HTR-8/SVneo (cell line): ENCODE results near the gene SRGAP1.
A peak's percentile ranks its signal among the peaks of the same experiment; 100 is the strongest.
"Not testable (repeated sequence)": the region's sequence is repeated elsewhere in the genome, so short reads cannot be mapped to it uniquely, and the experiment has no call there.

Experiments used
- DNase-seq: peaks from one replicate; pipeline ENCODE4 v3.0.0; 2011; ENCODE audit warnings: low spot score, mixed read lengths; ENCODE audit not compliant: insufficient read length
- FAIRE-seq: peaks from 2 replicates; lab custom pipeline; 2011; peaks lifted over from hg19 to GRCh38; lab: Jason Lieb, UNC

Gene SRGAP1

GRCh38 chr12:63863658-63864453 lies 19.4 kb downstream of the SRGAP1 start:
- FAIRE-seq (no peak), DNase-seq (no peak)

DNA sequence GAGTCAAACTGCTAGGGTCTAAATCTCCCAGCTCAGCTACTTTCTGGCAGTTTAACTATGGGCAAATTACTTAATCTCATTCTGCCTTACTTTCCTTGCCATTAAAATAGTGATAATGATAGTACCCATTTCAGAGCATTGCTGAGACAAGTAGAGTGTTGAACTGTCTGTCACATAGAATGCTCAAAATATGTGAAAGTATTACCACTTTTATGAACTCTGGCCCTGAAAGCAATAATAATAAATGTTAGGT lies 19.9 kb downstream of the SRGAP1 start:
- no peak for DNase-seq
- FAIRE-seq = no peak

- no peak for FAIRE-seq
- no peak for DNase-seq
Measured at GRCh38 chr12:63865448-63865847, 20.9 kb downstream of the SRGAP1 start.

DNA sequence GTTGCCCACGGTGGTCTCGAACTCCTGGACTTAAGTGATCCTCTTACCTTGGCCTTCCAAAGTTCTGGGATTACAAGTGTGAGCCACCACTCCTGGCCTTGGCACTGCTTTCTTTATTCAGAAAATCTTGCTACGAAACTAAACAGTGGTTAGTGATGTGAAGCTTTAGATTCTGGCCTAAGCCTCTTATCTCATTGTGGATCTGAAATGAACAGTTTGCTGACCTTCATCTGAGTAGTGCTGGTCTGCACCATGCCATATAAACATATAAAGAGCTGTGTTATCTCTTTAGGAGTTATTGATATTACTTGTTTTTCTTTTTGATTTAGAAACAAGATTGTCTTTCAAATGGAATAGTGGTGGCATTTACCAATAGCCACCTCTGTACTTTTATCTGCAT lies 22.6 kb downstream of the SRGAP1 start:
- FAIRE-seq = no peak
- no peak for DNase-seq

DNA sequence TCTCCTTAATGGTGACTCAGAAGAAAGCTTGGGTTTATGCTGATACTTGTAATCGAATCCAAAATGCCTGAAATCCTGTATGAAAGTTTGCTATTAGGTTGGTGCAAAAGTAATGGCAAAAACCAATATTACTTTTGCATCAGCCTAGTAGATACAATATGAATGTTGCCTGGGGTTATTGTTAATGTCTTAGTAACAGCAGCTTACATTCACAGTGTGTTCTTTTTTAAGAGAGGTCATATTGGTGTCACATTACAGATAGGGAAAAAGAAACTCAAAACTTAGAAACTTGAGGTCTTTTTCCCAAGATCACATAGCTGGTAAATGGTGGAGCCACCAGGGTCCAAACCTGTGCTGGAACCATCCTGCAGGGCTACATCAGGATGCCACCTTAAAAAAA lies 25.2 kb downstream of the SRGAP1 start:
- no peak for FAIRE-seq
- DNase-seq = no peak

DNA sequence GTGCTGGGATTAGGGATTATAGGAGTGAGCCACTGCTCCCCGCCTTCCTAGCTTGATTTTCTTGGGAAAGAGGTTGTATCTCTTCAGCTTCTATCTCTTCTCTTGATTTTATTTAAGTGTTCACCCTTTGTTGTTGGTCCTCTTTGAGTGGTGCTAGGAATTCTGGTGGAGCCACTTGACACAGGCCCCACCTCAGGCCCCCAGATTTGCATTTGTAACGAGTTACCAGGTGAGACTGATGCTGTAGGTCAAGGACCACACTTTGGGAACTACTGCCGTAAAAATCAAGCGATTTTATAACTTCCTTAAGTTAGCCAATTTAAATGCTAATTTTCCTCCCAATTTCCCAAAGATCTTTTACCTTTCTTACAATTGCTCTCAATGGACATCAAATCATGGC lies 26.3 kb downstream of the SRGAP1 start:
- DNase-seq (no peak), FAIRE-seq (no peak)

DNA sequence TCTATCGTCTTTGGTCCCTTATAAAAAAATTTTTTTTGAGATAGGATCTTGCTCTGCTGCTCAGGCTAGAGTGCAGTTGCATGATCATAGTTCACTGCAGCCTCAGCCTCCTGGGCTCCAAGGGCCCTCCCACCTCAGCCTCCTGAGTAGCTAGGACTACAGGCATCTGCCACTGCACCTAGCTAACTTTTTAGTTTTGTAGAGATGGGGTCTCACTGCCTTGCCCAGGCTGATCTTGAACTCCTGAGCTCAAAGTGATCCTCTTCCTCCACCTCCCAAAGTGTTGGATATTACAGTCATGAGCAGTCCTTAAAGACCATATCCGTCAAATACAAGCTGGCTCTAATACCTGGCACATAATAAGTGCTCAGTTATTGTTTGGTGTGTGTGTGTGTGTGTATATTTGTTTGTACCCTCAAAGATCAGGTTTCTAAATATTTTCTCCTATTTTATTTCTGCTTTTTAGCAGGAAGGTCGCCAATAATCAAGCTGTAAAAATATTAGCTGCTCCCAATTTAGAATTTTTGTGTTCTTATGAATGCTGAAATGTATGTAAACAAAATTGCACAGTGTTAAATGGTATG lies 30.5 kb downstream of the SRGAP1 start:
- FAIRE-seq (no peak), DNase-seq (no peak)

- FAIRE-seq (no peak), DNase-seq (no peak)
Measured at GRCh38 chr12:63875703-63876102, 31.2 kb downstream of the SRGAP1 start.

- FAIRE-seq (no peak), DNase-seq (no peak)
Measured at GRCh38 chr12:63876980-63877379, 32.5 kb downstream of the SRGAP1 start.

DNA sequence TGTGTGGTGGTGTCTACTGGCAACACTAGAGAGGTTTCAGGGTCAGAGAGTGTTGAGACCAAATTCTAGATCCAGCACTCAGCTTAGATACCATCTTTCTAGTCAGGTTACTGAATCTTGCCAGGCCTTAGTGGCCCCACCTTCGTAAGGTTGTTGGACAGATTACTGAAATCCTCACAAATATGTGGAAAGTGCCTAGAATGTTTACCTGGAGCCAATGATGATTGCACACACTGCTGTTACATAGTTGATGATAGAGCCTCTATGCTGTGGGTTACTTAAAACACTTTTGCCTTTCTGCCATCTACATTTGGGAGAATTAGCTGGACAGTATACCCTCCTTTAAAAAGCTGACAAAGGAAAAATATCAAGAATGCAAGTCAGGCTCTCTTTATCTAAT lies 33.2 kb downstream of the SRGAP1 start:
- FAIRE-seq = no peak
- DNase-seq = no peak

- not testable (repeated sequence) for FAIRE-seq
Measured at GRCh38 chr12:63880235-63880634, 35.7 kb downstream of the SRGAP1 start.

GRCh38 chr12:63880742-63881263 lies 36.3 kb downstream of the SRGAP1 start:
- FAIRE-seq (no peak), DNase-seq (no peak)

More at GRCh38 chr12:63880235-63880634, 35.7 kb downstream of the SRGAP1 start:
- DNase-seq = not testable (repeated sequence)

DNA sequence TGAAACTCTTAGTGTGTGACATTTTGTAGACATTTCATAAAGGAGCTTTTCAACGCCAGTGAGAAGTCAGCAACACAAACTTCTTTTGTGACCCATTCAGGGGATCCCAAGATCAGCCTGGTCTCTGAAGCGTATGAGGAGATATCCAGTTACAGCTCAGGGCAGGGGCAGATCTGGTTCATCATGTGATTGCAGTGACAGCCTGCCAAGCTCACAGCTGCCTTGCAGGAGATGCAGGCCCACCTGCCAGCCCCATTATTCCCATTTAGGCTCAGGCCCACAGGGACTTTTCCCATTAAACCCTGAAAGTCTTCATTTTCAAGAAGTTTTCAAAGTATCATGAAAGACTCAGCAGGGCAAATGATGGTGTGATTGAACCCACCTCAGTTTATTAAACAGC lies 38.3 kb downstream of the SRGAP1 start:
- no peak for FAIRE-seq
- DNase-seq = peak; percentile 31

- no peak for FAIRE-seq
- no peak for DNase-seq
Measured at GRCh38 chr12:63885401-63885800, 40.9 kb downstream of the SRGAP1 start.

- FAIRE-seq (no peak), DNase-seq (peak; percentile 33)
Measured at GRCh38 chr12:63888908-63889635, 44.6 kb downstream of the SRGAP1 start.

DNA sequence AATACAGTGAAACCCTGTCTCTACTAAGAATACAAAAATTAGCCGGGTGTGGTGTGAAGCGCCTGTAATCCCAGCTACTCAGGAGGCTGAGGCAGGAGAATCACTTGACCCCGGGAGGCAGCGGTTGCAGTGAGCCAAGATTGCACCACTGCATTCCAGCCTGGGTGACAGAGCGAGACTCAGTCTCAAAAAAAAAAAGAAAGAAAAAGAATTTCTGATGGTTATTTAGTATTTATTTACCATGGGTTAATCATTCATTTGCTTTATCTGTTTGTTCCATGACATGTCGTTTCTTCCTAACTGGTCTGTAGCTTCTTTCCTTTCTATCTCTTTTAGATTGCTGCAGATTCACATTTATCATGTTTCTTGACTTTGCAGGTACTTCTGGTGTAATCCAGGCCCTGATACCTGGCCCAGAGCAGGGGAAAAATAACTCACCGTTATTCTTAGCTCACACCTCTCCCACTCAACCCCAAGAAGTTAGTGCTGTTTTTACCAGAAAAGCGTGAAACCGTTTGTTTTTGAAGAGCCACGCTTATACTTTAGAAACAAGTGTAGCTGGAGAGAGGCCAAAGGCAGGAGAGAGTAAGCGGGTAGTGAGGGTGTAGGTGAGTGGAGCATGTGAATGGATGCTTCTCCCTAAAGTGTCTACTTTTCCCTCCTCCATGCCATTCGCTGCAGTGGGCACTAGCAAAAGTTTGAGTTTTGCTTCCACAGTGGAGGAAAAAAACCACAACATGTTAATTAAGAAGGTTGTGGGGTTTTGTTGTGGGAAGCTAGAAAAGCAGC lies 45.4 kb downstream of the SRGAP1 start:
- DNase-seq (no peak), FAIRE-seq (no peak)

- FAIRE-seq (no peak), DNase-seq (no peak)
Measured at GRCh38 chr12:63893170-63893569, 48.7 kb downstream of the SRGAP1 start.

- FAIRE-seq (no peak), DNase-seq (no peak)
Measured at GRCh38 chr12:63894132-63894531, 49.6 kb downstream of the SRGAP1 start.

DNA sequence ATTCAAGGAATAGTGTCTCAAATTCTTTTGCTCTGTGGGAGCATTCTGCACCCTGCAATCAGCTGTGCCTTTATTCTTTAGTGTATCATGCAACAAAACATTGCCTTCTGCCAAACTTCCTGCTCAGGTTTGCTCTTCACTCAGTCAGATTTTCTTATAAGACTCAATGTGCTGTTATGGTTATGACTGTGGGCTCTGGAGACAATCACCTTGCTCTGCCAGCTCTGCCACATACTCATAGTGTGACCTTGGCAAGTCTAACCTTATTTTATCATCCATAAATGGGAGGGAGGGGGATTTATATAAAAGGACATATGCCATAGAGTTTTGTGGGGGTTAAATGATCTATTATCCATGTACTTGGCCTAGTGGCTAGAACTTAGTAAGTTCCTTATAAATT lies 51.3 kb downstream of the SRGAP1 start:
- no peak for FAIRE-seq
- no peak for DNase-seq

DNA sequence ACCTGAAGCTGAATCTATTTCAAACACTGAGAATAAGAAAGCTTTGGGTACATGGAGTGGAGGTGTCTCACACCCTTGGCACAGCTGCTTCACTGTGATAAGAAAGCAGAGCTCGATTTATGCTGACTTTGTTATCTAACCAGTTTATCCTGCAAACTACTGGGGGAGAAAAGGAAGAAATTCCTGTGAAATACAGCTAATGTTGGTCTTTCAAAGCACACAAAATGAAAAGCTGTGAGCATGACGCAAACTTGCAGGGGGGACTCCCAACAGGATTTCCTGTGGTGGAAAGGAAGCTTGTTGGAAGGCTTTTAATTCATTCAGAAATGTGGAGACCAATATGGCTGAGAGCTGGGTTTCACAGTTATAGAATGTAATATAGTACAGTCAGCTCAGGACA lies 53.4 kb downstream of the SRGAP1 start:
- FAIRE-seq (no peak), DNase-seq (no peak)
